HG03558 (cell line): ENCODE data around the gene CFAP70.

Experiments used
- ATAC-seq: cut with Tn5 transposase; IDR thresholded peaks from one replicate; pipeline ENCODE4 v1.9.1; 2021; ENCODE audit warnings: moderate number of reproducible peaks; ENCODE audit not compliant: unreplicated experiment; ENCODE audit errors: extremely low read depth

Gene CFAP70

DNA sequence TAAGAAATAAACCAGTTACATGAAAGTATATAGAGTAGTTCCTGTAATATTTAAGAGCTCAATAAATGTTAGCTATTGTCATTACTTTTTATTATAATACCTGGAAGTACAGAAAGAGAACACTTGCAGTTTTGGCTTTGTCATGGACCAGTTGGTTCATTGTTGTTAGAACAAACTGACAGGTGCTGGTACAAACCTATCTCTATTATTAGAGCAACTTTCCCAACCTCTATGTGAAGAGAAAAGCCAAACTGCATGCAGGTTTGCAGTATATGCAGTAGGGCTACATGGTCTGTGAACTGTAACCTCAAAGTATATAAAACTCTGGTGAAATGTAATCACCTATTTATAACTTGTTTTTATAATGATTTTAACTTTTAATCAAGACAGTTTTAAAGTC is 132.0 kb downstream of the CFAP70 start:
- no peak for ATAC-seq

DNA sequence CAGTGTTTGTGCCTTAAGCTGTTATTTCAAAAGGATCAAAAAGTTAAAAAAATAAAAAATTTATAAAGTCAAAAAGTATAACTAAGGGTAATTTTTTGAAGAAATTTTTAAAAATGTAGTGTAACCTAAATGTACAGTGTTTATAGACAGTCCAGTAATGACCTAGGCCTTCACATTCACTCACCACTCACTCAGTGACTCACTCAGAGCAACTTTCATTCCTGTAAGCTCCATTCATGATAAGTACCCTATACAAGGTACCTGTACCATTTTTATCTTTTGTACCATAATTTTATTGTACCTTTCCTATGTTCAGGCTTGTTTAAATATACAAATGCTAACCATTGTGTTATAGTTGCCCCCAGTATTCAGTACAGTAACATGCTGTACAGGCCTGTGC is 133.1 kb downstream of the CFAP70 start:
- ATAC-seq, result no peak

DNA sequence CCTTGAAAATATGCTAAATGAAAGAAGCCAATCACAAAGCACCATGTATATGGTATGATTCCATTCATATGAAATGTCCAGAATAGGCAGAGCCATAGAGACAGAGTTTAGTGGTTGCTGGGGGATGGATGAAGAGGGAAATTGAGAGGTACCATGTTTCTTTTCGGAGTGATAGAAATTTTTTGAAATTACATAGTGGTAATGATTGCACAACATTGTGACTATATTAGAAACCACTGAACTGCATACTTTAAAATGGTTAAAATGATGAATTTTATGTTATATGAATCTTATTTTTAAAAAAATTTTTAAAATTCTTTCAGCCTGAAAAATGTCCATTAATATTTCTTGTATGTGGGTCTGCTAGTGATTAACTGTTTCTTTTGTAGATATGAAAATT is 137.7 kb downstream of the CFAP70 start:
- ATAC-seq, result no peak

DNA sequence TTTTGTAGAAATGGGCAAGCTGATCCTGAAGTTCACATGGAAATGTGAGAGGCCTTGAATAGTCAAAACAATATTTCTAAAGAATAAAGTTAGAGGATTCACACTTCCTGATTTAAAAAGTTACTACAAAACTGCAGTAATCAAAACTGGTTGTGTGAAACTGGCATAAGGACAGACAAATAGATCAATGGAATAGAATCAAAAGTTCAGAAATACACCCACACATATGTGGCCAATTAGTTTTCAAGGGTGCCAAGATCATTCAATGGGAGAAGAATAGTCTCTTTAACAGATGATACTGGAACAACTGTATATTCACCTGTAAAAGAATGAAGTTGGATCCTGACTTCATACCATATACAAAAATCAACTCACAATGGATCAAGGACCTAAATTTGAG is 139.3 kb downstream of the CFAP70 start:
- ATAC-seq, result no peak

DNA sequence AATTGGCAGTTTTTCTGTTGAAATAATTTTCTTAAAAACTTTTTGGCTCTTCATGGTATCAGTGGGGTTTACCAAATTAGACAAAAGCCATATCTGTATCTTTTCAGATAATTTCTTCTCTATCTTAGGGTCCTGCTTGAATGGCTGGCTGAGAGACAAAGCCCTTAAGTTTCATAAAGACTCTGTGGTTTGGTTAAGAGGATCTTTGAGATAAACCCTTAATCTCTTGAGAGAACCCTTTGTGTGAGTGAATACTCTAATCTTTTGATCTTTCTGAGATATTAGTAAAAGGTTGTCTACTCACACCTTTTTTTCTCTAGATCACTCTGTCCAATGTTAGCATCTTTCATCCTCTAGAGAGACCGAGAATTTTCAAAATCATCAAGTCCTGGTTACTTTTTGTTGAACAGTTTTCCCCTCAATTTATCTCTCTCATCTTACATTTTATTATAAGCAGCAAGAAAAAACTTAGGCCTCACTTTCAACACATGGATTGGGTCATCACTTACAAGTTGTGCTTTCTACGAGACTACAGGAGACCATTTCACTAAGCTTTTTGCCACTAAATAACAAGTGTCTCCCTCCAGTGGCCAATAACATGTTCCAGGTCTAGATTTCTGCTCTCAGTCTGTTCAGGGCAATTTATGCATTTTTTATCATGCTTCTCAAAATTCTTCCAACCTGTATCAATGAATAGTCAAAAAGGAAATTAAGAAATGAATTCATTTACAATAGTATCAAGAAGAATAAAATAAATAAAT is 140.1 kb downstream of the CFAP70 start:
- no peak for ATAC-seq

DNA sequence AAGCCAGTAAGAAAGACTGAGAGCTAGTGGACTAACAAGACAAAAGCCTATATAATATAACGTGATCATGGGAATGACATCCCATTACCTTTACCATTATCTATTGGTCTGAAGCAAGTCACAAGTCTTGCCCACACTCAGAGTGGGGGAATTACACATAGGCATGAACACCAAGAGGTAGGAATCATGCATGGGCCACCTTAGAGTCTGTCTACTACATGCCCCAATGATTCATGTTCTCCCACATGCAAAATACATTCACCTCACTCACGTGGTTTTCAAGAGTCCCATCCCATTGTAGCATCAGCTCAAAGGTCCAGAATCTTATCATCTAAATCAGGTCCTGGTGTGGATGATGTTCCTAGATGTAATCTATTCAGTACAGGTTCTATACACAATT is 141.0 kb downstream of the CFAP70 start:
- ATAC-seq, result no peak

DNA sequence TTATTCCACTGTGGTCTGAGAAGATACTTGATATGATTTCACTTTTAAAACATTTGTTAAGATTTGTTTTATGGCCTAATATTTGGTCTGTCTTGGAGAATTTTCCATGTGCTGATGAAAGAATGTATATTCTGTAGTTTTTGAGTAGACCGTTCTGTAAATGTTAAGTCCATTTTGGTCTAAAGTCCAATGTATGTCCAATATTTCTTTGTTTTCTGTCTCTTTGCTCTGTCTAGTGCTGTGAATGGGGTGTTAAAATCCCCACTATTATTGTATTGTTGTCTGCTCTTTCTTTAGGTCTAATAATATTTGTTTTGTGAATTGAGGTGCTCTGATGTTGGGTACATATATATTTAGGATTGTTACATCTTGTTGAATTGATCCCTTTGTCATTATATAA is 142.9 kb downstream of the CFAP70 start:
- ATAC-seq, result no peak

DNA sequence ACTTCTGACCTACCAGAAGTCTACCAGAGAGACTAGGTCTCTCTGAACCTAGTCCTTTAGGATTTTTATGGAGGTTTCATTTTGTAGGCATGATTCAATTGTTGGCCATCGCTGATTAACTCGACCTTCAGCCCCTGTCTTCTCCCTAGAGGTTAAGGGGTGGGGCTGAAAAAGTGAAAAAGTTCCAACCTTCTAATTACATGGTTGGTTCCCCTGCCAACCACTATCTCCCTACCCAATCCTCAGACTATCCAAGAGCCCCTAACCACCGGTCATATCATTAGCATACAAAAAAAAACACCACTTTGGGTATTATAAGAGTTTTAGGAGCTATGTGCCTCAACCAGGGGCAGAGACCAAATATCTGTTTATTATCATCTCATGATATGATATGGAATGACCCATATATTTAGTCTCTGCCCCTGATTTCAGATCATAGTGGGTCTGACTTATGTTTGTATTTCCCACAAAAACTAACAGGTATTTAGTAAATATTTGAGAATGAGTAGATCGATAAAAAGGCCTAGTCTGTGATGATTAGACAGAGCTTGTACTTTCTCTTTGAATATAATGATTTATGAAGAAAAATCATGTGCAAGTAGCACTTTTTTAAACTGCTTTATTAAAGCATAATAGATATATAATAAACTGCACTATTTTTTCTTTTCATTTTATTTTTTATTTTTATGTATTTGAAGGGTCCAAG is 147.4 kb downstream of the CFAP70 start:
- ATAC-seq, result no peak

DNA sequence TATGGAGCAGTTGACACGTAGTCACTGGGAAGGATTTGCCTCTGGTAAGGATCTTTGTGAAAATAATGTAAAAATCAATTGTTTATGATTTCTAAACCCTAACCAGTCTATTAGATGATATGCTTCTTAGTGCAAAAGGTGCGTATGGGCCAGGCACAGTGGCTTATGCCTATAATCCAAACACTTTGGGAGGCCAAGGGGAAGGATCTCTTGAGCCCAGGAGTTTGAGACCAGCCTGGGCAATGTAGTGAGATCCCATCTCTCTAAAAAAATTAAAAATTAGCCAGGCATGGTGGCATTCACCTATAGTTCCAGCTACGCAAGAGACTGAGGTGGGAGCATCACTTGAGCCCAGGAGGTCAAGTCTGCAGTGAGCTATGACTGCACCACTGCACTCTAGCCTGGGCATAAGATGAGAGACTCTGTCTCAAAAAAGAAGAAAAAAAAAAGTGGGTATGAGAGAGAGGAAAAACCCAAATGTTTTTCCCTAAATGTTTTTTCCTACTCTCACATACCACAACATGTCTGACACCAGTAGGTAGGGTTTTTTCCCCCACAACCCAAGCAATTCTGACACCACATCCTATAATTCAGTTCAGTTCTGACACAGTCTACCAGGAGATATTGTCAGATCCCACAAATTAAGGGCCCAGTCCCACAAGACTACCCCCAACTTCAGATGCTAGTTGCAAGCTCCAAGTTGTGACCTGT is 148.1 kb downstream of the CFAP70 start:
- no peak for ATAC-seq

DNA sequence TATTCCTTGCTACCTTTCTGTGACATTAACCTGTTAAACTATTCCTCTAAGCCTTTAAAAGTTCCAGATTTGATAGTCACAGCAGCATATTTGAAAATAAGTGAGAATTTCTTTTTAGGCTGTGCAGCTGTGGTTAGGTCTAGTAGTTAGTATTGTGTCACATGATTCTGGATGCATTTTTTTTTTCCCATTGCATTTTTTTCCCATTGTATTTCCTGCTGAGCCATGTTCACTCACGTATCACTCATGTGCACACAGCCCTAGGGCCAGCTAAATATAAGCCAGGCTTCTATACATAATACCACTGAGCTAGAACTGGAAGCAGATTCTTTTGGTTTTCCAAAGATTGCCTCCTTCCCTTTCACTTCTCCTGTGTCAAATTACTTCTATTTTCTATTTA is 149.0 kb downstream of the CFAP70 start:
- ATAC-seq, result no peak

DNA sequence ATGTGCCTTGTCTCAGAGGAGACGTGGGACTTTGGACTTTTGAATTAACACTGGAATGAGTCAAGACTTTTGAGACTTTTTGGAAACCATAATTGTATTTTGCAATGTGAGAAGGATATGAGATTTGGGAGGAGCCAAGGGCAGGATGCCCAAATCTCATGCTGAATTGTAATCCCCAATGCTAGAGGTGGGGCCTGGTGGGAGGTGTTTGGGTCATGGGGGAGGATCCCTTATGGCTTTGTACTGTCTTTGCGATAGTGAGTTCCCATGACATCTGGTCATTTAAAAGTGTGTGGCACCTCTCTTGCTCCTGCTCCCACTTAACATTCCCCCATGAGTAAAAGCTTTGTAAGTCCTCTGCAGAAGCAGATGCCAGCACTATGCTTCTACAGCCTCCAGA is 150.8 kb downstream of the CFAP70 start:
- ATAC-seq, result no peak

DNA sequence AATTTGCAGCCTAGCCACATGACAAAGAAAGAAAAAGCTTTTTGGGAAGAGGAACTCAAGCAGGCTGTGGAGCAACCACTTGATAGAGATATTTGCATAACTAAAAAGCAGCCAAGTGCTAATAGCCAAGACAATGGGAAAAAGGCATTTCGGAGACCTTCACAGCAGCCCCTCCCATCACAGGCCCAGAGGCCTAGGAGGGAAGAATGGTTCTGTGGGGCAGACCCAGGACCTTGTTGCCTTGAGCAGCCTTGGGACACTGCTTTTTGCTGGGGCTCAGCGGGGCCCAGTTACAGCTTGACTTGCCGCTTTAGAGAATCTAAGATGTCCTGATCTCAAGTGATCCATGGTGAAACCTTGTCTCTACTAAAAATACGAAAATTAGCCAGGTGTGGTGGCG is 152.3 kb downstream of the CFAP70 start:
- no peak for ATAC-seq

DNA sequence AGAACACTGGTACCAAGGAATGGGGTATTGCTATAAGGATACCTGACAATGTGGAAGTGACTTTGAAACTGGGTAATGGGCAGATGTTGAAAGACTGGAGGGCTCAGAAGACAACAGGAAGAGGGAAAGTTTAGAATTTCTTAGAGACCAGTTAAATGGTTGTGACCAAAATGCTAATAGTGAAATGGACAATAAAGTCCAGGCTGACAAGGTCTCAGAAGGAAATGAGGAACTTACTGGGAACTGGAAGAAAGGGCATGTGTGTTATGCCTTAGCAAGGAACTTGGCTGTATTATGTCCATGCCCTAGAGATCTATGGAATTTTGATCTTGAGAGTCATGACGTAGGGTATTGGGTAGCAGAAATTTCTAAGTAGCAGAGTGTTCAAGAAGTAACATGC is 152.8 kb downstream of the CFAP70 start:
- no peak for ATAC-seq

DNA sequence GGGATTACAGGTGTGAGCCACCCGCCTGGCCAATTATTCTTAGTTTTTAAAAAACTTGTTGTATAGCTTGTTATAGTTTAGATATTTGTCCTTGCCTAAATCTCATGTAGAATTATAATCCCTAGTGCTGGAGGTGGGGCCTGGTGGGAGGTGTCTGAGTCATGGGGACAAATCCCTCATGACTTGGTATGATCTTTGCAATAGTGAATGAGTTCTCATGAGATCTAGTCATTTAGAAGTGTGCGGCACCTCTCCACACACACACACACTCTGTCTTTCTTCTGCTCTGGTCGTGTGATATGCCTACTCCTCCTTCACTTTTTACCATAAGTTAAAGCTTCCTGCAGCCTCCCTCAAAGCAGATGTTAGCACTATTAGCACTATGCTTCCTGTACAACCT is 153.6 kb downstream of the CFAP70 start:
- no peak for ATAC-seq
